CD14-positive monocyte (primary cell): ENCODE data around the gene FARP1. TPM values are rescaled to one million over a fixed set of nuclear protein-coding genes. Genes with fewer than 3 reads are reported as not detected.
"Not testable (repeated sequence)": the region's sequence is repeated elsewhere in the genome, so short reads cannot be mapped to it uniquely, and the experiment has no call there.

Source experiments
- DNase-seq, 3 donors: peaks; one replicate each; pipeline ENCODE4 v3.0.0-alpha.2; 2011 to 2022
- H2AFZ ChIP-seq: 2 replicates; pipeline ENCODE4 v1.6.0; 2012; ENCODE audit warnings: mild to moderate bottlenecking, low read depth, low read length, inconsistent platforms; ENCODE audit not compliant: insufficient read depth, poor library complexity, severe bottlenecking
- H3K27ac ChIP-seq, 2 donors: 1 replicate in 1 of 2; 2 replicates in 1 of 2; pipeline ENCODE4 v1.5.1; 2012 to 2013; ENCODE audit warnings: low read length in 2 of 2, control low read depth in 1 of 2, inconsistent platforms in 1 of 2, low read depth in 1 of 2, mild to moderate bottlenecking in 1 of 2
- H3K27me3 ChIP-seq, 2 donors: one replicate each; pipeline versions ENCODE4 v1.6.0 to v1.6.1; 2011 to 2013; ENCODE audit warnings: low read length in 2 of 2; ENCODE audit not compliant: control insufficient read depth in 2 of 2, insufficient read depth in 2 of 2
- H3K36me3 ChIP-seq, 2 donors: replicated peaks in 1 of 2; 1 replicate in 1 of 2; 2 replicates in 1 of 2; pipeline versions ENCODE4 v1.5.1 to v1.6.1; 2012 to 2013; ENCODE audit warnings: low read length in 2 of 2, control low read depth in 1 of 2, inconsistent platforms in 1 of 2, mild to moderate bottlenecking in 1 of 2; ENCODE audit not compliant: insufficient read depth in 2 of 2, control insufficient read depth in 1 of 2
- H3K4me1 ChIP-seq, 2 donors: 1 replicate in 1 of 2; 2 replicates in 1 of 2; pipeline versions ENCODE4 v1.5.1 to v1.6.1; 2012 to 2013; ENCODE audit warnings: low read length in 2 of 2, control low read depth in 1 of 2, inconsistent platforms in 1 of 2, mild to moderate bottlenecking in 1 of 2, moderate library complexity in 1 of 2; ENCODE audit not compliant: insufficient read depth in 2 of 2, control insufficient read depth in 1 of 2
- H3K4me2 ChIP-seq: replicated peaks from 2 replicates; pipeline ENCODE3; 2012; ENCODE audit warnings: low read length, moderate library complexity, mild to moderate bottlenecking; ENCODE audit not compliant: poor library complexity, severe bottlenecking; ENCODE audit errors: extremely low read depth
- H3K4me3 ChIP-seq, 3 experiments: fragments of 200-600 bp in 1 of 3; sonication (generic) in 1 of 3; replicated peaks in 1 of 3; 1 replicate in 2 of 3; 2 replicates in 1 of 3; pipeline ENCODE4 v1.5.1; 2011 to 2013; ENCODE audit warnings: low read length in 3 of 3, mild to moderate bottlenecking in 3 of 3, control low read depth in 2 of 3, low read depth in 2 of 3, inconsistent platforms in 1 of 3, moderate library complexity in 1 of 3
- H3K79me2 ChIP-seq: 2 replicates; pipeline ENCODE4 v1.6.0; 2012; ENCODE audit warnings: mild to moderate bottlenecking, control low read depth, inconsistent platforms, low read length, moderate library complexity; ENCODE audit not compliant: insufficient read depth
- H3K9ac ChIP-seq: 2 replicates; pipeline ENCODE4 v1.6.0; 2017; ENCODE audit warnings: low read length, mild to moderate bottlenecking; ENCODE audit not compliant: insufficient read depth, poor library complexity, severe bottlenecking
- H3K9me3 ChIP-seq, 2 donors: replicated peaks in 1 of 2; 1 replicate in 1 of 2; 2 replicates in 1 of 2; pipeline versions ENCODE4 v1.5.1 to v1.6.1; 2012 to 2013; ENCODE audit warnings: low read length in 2 of 2, control low read depth in 1 of 2; ENCODE audit not compliant: control insufficient read depth in 1 of 2, insufficient read depth in 1 of 2
- H4K20me1 ChIP-seq: 2 replicates; pipeline ENCODE4 v1.6.0; 2012; ENCODE audit warnings: mild to moderate bottlenecking, low read length, control low read depth, moderate library complexity; ENCODE audit not compliant: insufficient read depth
- H3K27ac Mint-ChIP-seq, 7 donors: one replicate each; pipeline ENCODE4 v1.8.0; 2020; ENCODE audit warnings: mild to moderate bottlenecking in 7 of 7, mixed read lengths in 7 of 7, moderate library complexity in 6 of 7, inconsistent platforms in 2 of 7
- H3K27me3 Mint-ChIP-seq, 3 donors: one replicate each; pipeline ENCODE4 v1.8.0; 2021 to 2022; ENCODE audit warnings: low read depth in 3 of 3, mild to moderate bottlenecking in 3 of 3, mixed read lengths in 3 of 3, moderate library complexity in 3 of 3, inconsistent platforms in 1 of 3
- H3K36me3 Mint-ChIP-seq, 2 donors: one replicate each; pipeline ENCODE4 v1.8.0; 2020; ENCODE audit warnings: mixed read lengths in 2 of 2, inconsistent platforms in 1 of 2, mild to moderate bottlenecking in 1 of 2
- H3K4me1 Mint-ChIP-seq: one replicate; pipeline ENCODE4 v1.8.0; 2020; ENCODE audit warnings: mild to moderate bottlenecking, mixed read lengths
- H3K4me3 Mint-ChIP-seq, 2 donors: one replicate each; pipeline ENCODE4 v1.8.0; 2020; ENCODE audit warnings: mild to moderate bottlenecking in 2 of 2, mixed read lengths in 2 of 2, moderate library complexity in 1 of 2
- H3K9me3 Mint-ChIP-seq, 7 donors: one replicate each; pipeline ENCODE4 v1.8.0; 2020 to 2022; ENCODE audit warnings: mixed read lengths in 7 of 7, mild to moderate bottlenecking in 6 of 7, moderate library complexity in 6 of 7, inconsistent platforms in 2 of 7
- WGBS: methylation state at CpG from one replicate; pipeline ENCODE4 v1.1.5; 2013; ENCODE audit warnings: missing lambda C conversion rate; ENCODE audit not compliant: insufficient coverage; 5-methylcytosine and 5-hydroxymethylcytosine counted together
- intact Hi-C, 2 donors: fragments of 100-400 bp; cut with micrococcal nuclease; formaldehyde crosslinking; loops; one replicate each; pipeline versions ENCODE4 v1.15.0 to v1.15.1; 2023
- polyA plus RNA-seq, 3 donors: library from polyadenylated mRNA; depleted of rRNA in 1 of 3; unstranded in 2 of 3; stranded (reverse) in 1 of 3; fragments of 300-500 nt in 2 of 3; fragments of >200 nt in 1 of 3; fragmentation: Illumina TruSeq in 2 of 3; gene quantifications; 1 replicate in 2 of 3; 2 replicates in 1 of 3; pipeline ENCODE4 v1.2.3, GENCODE V29; 2012 to 2021
- TF ChIP-seq, protein P1 (sequence below): fragments of 200-600 bp; IDR thresholded peaks from one replicate; pipeline ENCODE4 v1.8.0; 2022; ENCODE audit warnings: antibody characterized with exemption, mild to moderate bottlenecking

Gene FARP1
- polyA plus RNA-seq, 3 donors = 0.01 to 0.16 (median 0.12) TPM

- Histone ChIP-seq H2AFZ (no peak overlapping the region), H3K9me3 (peaks cover 0 to 3% of the 10 kb centered on the region in 2 donors), H4K20me1 (no peaks in the 10 kb centered on the region), H3K4me1 (no peaks in the 10 kb centered on the region), H3K27ac (no peak overlapping the region), H3K4me2 (no peak overlapping the region), H3K27me3 (no peaks in the 10 kb centered on the region), H3K9ac (no peak overlapping the region), H3K4me3 (no peak overlapping the region), H3K79me2 (no peaks in the 10 kb centered on the region), H3K36me3 (no peaks in the 10 kb centered on the region)
- Mint-ChIP-seq H3K27me3 (no peaks in the 10 kb centered on the region), H3K4me1 (no peaks in the 10 kb centered on the region), H3K9me3 (peaks cover 0 to 22% (median 7%) of the 10 kb centered on the region in 7 donors), H3K4me3 (no peak overlapping the region), H3K36me3 (no peaks in the 10 kb centered on the region), H3K27ac (no peak overlapping the region)
- TF ChIP-seq, protein P1, sequence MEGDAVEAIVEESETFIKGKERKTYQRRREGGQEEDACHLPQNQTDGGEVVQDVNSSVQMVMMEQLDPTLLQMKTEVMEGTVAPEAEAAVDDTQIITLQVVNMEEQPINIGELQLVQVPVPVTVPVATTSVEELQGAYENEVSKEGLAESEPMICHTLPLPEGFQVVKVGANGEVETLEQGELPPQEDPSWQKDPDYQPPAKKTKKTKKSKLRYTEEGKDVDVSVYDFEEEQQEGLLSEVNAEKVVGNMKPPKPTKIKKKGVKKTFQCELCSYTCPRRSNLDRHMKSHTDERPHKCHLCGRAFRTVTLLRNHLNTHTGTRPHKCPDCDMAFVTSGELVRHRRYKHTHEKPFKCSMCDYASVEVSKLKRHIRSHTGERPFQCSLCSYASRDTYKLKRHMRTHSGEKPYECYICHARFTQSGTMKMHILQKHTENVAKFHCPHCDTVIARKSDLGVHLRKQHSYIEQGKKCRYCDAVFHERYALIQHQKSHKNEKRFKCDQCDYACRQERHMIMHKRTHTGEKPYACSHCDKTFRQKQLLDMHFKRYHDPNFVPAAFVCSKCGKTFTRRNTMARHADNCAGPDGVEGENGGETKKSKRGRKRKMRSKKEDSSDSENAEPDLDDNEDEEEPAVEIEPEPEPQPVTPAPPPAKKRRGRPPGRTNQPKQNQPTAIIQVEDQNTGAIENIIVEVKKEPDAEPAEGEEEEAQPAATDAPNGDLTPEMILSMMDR = no peak
- WGBS = 100% methylated on average over 1 of the region's 3 CpGs
- intact Hi-C loops = no loop called here
- DNase-seq = no peak
Observed at GRCh38 chr13:98228661-98229341, 85.9 kb downstream of the FARP1 start.

DNA sequence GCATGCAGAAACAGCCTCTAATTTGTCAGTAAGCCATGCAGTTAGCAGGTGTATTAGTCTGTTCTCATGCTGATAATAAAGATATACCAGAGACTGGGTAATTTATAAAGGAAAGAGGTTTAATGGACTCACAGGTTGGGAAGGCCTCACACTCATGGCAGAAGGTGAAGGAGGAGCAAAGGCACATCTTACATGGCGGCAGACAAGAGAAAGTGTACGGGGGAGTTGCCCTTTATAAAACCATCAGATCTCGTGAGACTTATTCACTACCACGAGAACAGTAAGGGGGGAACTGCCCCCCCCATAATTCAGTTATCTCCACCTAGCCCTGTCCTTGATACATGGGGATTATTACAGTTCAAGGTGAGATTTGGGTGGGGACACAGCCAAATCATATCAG lies 87.9 kb downstream of the FARP1 start:
- peaks cover 0 to 22% (median 7%) of the 10 kb centered on the region in 7 donors for H3K9me3 Mint-ChIP-seq
- H3K4me3 Mint-ChIP-seq, H3K4me1 ChIP-seq, H3K27me3 ChIP-seq, H2AFZ ChIP-seq, H3K27me3 Mint-ChIP-seq, intact Hi-C loops, H4K20me1 ChIP-seq, H3K4me1 Mint-ChIP-seq, H3K36me3 Mint-ChIP-seq, H3K9ac ChIP-seq, DNase-seq, H3K4me2 ChIP-seq, H3K79me2 ChIP-seq, H3K27ac Mint-ChIP-seq, H3K27ac ChIP-seq, H3K9me3 ChIP-seq, H3K4me3 ChIP-seq, H3K36me3 ChIP-seq: not testable (repeated sequence)
- no CpG with 5 or more reads among the region's 4 CpGs for WGBS
